ENCODE measurements around the gene MAP4K2.

GRCh38 chr11:64765851-64766665, 37.0 kb downstream of the MAP4K2 start:
- TF ChIP-seq TAF1 (IDR thresholded peaks at IDR 0.05; ENCODE audit: borderline replicate concordance, low read depth, low read length) = no peak
- no peak for TF ChIP-seq REST (IDR thresholded peaks at IDR 0.05; ENCODE audit: low read depth, low read length)
- TF ChIP-seq CTCF (IDR thresholded peaks at IDR 0.05) = no peak
- no peak for TF ChIP-seq RCOR1 (IDR thresholded peaks at IDR 0.05; ENCODE audit: low read length)
- no peak for TF ChIP-seq RAD21 (IDR thresholded peaks at IDR 0.05; ENCODE audit: low read length)
- no peak for TF ChIP-seq POLR2AphosphoS5 (IDR thresholded peaks at IDR 0.05; ENCODE audit: low read depth, low read length)
- no peak for TF ChIP-seq TEAD4 (IDR thresholded peaks at IDR 0.05; ENCODE audit: borderline replicate concordance, insufficient read depth)
- no peak for TF ChIP-seq RXRA (IDR thresholded peaks at IDR 0.05; ENCODE audit: borderline replicate concordance, low read depth)
